ENCODE measurements around the gene DVL1.

Gene DVL1

DNA sequence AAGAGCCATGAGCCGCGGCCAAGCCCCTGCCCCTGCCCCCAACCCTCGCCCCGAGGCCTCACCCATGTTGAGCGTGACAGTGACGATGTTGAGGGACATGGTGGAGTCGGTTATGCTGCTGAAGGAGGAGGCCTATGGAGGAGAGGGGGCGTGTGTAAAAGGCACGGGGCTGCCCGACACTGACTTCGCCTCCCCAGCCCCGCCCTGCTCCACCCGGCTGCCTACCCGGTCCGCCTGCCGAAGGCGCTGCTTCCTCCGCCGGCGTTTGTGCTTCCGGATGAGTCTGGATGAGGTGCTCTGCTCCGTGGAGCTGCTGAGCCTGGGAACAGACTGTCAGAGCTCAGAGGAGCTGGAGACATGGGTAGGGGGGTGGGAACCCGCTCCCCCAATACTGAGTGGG is 9.0 kb downstream of the DVL1 start:
- no peak for DNase-seq

GRCh38 chr1:1338278-1338677 is 10.9 kb downstream of the DVL1 start:
- no peak for DNase-seq

DNA sequence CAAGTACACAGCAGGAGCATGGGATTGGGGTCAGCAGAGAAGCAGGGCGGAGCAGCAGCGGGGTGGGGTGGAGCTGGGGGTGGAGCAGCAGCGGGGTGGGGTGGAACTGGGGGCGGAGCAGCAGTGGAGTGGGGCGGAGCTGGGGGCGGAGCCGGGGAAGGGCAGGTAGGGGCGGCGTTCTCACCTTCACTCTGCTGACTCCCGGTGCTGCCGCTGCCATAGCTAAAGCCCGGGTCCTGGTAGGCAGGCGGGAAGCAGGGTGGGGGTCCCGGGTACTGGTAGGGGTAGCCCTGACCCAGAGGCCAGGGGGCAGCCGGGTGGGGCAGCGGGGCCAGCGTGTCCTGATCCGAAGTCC is 11.4 kb downstream of the DVL1 start:
- DNase-seq: peak; percentile 63 to 75

GRCh38 chr1:1336931-1337792 is 12.1 kb downstream of the DVL1 start:
- DNase-seq: no peak

GRCh38 chr1:1336446-1336845 is 12.8 kb downstream of the DVL1 start:
- no peak for DNase-seq

DNA sequence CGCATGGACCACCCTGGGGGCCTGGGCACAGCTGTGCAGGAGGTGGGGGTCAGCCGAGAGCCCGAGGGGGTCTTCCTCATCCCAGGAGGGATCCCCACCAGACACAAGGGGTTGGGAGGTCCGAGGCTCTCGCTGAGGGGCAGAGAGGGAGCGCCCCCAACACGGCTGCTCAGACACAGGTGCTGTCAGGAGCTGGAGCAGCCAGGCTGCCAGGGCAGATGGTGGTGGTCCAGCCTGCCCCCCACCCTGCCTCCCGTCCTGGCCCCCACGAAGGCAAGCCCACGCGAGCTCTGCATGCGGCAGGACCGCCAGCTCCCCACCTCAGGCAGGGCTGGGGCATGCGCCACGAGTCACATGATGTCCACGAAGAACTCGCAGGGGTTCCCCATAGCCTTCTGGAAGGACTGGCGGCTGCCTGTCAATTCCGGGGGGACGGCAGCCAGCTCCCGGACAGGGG is 13.4 kb downstream of the DVL1 start:
- DNase-seq: no peak

DNA sequence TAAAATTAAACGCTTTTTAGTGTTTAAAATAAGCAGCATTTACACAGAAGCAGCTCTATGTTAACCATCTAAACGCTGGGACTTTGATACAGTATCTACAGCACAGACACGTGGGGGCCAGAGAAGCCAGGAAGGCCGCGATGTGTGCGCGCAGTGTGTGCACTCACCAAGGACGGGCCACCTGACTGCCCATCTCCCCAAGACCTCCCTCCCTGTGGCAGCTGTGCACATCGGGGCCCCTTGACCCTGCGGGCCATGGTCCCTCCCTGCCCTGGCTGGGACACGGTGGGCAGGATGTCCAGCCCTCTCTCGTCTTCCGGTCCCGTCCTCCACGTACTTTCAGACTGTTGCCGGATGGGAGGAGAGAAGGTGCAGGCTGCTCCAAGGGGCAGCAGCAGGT is 13.9 kb downstream of the DVL1 start:
- DNase-seq: no peak

- no peak for DNase-seq
Measured at GRCh38 chr1:1334835-1335234, 14.4 kb downstream of the DVL1 start.

GRCh38 chr1:1333551-1334241 is 15.5 kb downstream of the DVL1 start:
- no peak for DNase-seq

DNA sequence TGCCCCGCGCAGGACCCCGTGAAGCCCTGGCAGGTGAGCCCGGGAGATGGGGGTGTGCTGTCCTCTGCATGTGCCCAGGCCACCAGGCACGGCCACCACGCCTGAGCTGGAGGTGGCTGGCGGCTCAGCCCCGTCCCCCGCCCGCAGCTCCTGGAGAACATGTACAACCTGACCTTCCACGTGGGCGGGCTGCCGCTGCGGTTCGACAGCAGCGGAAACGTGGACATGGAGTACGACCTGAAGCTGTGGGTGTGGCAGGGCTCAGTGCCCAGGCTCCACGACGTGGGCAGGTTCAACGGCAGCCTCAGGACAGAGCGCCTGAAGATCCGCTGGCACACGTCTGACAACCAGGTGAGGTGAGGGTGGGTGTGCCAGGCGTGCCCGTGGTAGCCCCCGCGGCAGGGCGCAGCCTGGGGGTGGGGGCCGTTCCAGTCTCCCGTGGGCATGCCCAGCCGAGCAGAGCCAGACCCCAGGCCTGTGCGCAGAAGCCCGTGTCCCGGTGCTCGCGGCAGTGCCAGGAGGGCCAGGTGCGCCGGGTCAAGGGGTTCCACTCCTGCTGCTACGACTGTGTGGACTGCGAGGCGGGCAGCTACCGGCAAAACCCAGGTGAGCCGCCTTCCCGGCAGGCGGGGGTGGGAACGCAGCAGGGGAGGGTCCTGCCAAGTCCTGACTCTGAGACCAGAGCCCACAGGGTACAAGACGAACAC is 16.3 kb downstream of the DVL1 start:
- DNase-seq: no peak

DNA sequence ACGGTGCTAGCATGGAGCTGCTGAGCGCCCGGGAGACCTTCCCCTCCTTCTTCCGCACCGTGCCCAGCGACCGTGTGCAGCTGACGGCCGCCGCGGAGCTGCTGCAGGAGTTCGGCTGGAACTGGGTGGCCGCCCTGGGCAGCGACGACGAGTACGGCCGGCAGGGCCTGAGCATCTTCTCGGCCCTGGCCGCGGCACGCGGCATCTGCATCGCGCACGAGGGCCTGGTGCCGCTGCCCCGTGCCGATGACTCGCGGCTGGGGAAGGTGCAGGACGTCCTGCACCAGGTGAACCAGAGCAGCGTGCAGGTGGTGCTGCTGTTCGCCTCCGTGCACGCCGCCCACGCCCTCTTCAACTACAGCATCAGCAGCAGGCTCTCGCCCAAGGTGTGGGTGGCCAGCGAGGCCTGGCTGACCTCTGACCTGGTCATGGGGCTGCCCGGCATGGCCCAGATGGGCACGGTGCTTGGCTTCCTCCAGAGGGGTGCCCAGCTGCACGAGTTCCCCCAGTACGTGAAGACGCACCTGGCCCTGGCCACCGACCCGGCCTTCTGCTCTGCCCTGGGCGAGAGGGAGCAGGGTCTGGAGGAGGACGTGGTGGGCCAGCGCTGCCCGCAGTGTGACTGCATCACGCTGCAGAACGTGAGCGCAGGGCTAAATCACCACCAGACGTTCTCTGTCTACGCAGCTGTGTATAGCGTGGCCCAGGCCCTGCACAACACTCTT is 17.0 kb downstream of the DVL1 start:
- DNase-seq: no peak

- DNase-seq: no peak
Measured at GRCh38 chr1:1331068-1331965, 17.9 kb downstream of the DVL1 start, which contains the start of gene TAS1R3. TAS1R3 (plus strand) TSS chr1:1331280; CDS start chr1:1331346, 66 bp downstream.

DNA sequence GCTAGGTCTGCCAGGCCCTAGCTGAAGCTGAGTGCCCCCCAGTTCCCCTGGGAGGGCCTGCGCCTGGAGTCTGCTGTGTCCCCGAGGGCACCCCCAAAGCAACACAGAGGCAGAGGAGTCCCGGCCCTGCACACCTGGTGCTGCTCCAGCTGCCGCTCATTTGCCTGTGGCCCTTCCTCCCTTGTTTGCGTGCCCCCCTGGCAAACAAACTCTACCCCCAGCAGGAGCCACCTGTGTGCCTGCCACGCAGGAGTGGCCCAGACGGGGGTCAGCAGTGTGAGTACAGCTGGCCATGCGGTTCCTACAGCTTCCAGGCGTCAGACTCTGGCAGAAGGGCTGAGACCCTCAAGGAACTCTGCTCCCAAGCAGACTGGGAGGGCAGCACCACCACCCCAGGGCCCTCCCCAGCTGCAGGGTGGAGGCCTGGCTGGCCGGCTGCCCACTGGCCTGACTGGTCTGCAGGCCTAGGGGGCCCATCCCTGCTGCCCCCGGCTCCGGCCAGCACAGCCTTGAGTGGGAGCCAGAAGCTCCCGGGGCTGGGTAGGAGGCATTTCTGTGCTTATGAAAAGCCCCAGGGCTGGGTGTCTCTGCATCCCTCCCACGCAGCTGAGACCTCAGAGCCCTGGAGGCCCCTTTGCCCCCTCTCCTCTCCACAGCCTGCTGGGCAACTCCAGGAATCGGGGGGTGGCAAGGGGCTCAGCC is 18.7 kb downstream of the DVL1 start:
- DNase-seq: no peak

GRCh38 chr1:1329304-1330210 is 19.7 kb downstream of the DVL1 start:
- DNase-seq: no peak

DNA sequence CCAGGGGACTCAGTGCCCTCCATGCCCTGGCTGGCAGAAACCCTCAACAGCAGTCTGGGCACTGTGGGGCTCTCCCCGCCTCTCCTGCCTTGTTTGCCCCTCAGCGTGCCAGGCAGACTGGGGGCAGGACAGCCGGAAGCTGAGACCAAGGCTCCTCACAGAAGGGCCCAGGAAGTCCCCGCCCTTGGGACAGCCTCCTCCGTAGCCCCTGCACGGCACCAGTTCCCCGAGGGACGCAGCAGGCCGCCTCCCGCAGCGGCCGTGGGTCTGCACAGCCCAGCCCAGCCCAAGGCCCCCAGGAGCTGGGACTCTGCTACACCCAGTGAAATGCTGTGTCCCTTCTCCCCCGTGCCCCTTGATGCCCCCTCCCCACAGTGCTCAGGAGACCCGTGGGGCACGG is 21.0 kb downstream of the DVL1 start:
- DNase-seq: no peak

DNA sequence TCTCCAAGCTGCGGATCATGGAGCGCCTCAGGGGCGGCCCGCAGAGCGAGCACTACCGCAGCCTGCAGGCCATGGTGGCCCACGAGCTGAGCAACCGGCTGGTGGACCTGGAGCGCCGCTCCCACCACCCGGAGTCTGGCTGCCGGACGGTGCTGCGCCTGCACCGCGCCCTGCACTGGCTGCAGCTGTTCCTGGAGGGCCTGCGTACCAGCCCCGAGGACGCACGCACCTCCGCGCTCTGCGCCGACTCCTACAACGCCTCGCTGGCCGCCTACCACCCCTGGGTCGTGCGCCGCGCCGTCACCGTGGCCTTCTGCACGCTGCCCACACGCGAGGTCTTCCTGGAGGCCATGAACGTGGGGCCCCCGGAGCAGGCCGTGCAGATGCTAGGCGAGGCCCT is 21.9 kb downstream of the DVL1 start:
- DNase-seq: no peak

DNA sequence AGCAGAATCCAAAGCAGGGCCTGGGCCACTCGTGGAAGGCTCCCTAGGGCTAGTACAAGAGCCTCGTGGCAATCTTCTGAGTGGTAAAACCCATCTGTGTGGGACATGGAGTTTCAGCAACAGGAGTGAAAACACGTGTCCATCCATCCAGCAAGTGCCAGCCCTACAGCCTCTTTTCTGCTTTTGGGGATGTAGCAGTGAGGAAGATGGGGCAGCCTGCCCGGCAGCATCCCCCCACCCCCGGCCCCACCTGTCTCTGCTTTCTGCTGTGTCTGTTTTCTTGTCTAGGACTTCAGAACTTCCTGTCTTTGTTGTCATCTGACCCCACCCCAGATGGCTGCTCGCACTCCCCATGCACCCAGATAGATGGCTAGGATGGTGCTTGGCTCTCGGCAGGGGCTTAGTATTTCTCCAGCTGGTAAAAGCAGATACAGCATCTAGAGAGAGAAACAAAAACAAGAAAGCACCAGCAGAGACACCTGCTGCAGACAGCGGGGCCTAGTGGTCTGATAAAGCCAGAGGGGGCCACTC is 23.1 kb downstream of the DVL1 start:
- no peak for DNase-seq

DNA sequence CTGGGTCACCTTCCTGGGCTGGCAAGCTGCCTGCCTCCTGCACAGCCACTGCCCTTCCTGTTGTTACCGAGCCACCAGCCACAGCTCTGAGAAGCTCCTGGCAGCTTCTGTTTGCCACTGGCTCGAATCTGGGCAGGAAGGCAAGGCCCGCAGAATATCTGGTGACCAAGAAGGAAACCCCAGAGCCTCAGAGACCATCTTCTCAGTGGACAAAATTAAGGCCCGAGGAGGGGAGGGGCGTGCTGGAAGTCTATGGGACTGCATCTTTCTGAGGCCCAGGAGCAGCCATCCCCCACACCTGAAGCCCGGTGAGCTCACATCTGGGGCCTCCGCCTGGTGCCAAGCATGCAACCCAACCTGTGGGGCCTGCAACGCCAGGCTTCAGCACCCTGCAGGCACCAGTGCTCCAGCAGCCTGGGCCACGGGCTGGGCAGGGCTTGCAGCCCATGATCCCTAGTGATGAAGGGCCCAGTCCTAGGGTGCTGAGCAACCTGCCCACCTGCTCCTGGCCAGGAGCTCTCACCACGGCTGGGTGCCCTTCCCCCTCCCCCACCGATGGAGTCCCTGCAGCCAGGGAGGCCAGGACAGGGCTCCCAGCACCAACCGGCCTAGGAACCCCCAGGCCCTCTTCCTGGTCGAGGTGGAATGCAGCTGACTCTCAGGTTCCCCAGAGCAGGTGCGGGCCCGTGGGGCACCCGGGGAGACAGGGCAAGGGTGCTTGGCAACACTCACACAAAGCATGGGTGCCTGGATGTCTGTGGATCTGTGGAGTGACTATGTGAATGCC is 23.7 kb downstream of the DVL1 start:
- no peak for DNase-seq
